SK-N-SH (cell line): ENCODE data around the gene DSCAML1. TPM values are rescaled to one million over a fixed set of nuclear protein-coding genes. Genes with fewer than 3 reads are reported as not detected.

ENCODE experiments used
- CTCF ChIA-PET: fragments of 300-600, 350-600 bp; formaldehyde crosslinking; extraction: SDS; loops from one replicate; lab custom pipeline; 2021; lab: Yijun Ruan, JAX
- POLR2A ChIA-PET: fragments of 350-600 bp; sonication (Branson Sonifier 250); formaldehyde crosslinking; extraction: SDS; loops from one replicate; lab custom pipeline; 2020; ENCODE audit warnings: antibody characterized with exemption, inconsistent platforms; lab: Yijun Ruan, JAX
- DNase-seq: peaks from one replicate; pipeline ENCODE4 v3.0.0; 2012
- H2AFZ ChIP-seq: fragments of 200-600 bp; sonication (generic); 2 replicates; pipeline ENCODE4 v1.8.1; 2016; ENCODE audit warnings: antibody characterized with exemption, mild to moderate bottlenecking, low read depth
- H3F3A ChIP-seq: fragments of 200-600 bp; sonication (generic); replicated peaks from 2 replicates; pipeline ENCODE3; 2016; ENCODE audit warnings: antibody characterized with exemption, mild to moderate bottlenecking; ENCODE audit not compliant: insufficient read depth
- H3K27ac ChIP-seq, 2 experiments: fragments of 200-500 bp in 1 of 2; fragments of 200-600 bp in 1 of 2; sonication (Bioruptor generic) in 1 of 2; sonication (generic), shearing (Covaris generic) in 1 of 2; 2 replicates each; pipeline versions ENCODE4 v1.5.1 to v1.6.1; 2014 to 2016; ENCODE audit warnings: low read depth in 2 of 2, inconsistent platforms in 1 of 2, low read length in 1 of 2, mild to moderate bottlenecking in 1 of 2, mixed read lengths in 1 of 2
- H3K27me3 ChIP-seq: fragments of 200-600 bp; sonication (generic), shearing (Covaris generic); 2 replicates; pipeline ENCODE4 v1.6.1; 2016; ENCODE audit warnings: mixed run types; ENCODE audit not compliant: insufficient read depth
- H3K36me3 ChIP-seq, 2 experiments: fragments of 200-500 bp in 1 of 2; fragments of 200-600 bp in 1 of 2; sonication (Bioruptor generic) in 1 of 2; sonication (generic) in 1 of 2; replicated peaks in 1 of 2; 2 replicates each; pipeline versions ENCODE3 to v1.5.1; 2014 to 2016; ENCODE audit warnings: low read length in 1 of 2, mild to moderate bottlenecking in 1 of 2; ENCODE audit not compliant: insufficient read depth in 2 of 2, control insufficient read depth in 1 of 2
- H3K4me1 ChIP-seq, 2 experiments: fragments of 200-500 bp in 1 of 2; fragments of 200-600 bp in 1 of 2; sonication (Bioruptor generic) in 1 of 2; sonication (generic), shearing (Covaris generic) in 1 of 2; 2 replicates each; pipeline versions ENCODE4 v1.5.1 to v1.6.1; 2014 to 2016; ENCODE audit warnings: low read depth in 1 of 2, low read length in 1 of 2, mixed run types in 1 of 2; ENCODE audit not compliant: insufficient read depth in 2 of 2, control insufficient read depth in 1 of 2
- H3K4me2 ChIP-seq: fragments of 200-600 bp; sonication (generic), shearing (Covaris generic); 2 replicates; pipeline ENCODE4 v1.6.1; 2017; ENCODE audit warnings: mixed run types
- H3K4me3 ChIP-seq, 2 experiments: fragments of 200-500 bp in 1 of 2; fragments of 200-600 bp in 1 of 2; sonication (Bioruptor generic) in 1 of 2; sonication (generic), shearing (Covaris generic) in 1 of 2; 2 replicates each; pipeline versions ENCODE4 v1.5.1 to v1.8.1; 2014 to 2016; ENCODE audit warnings: low read depth in 2 of 2, inconsistent platforms in 1 of 2, low read length in 1 of 2, mild to moderate bottlenecking in 1 of 2, mixed read lengths in 1 of 2, moderate library complexity in 1 of 2
- H3K79me2 ChIP-seq: fragments of 200-600 bp; sonication (generic); 2 replicates; pipeline ENCODE4 v1.8.1; 2017; ENCODE audit warnings: mild to moderate bottlenecking; ENCODE audit not compliant: insufficient read depth
- H3K9ac ChIP-seq: fragments of 200-600 bp; sonication (generic); 2 replicates; pipeline ENCODE4 v1.6.1; 2017; ENCODE audit warnings: mixed run types
- H3K9me2 ChIP-seq: fragments of 200-600 bp; sonication (generic); 2 replicates; pipeline ENCODE4 v1.6.1; 2017; ENCODE audit warnings: mixed run types
- H3K9me3 ChIP-seq: fragments of 200-600 bp; sonication (generic); 2 replicates; pipeline ENCODE4 v1.6.1; 2017; ENCODE audit warnings: mixed run types, mild to moderate bottlenecking, moderate library complexity
- H4K20me1 ChIP-seq: fragments of 200-600 bp; sonication (generic); 2 replicates; pipeline ENCODE4 v1.6.1; 2017; ENCODE audit warnings: mild to moderate bottlenecking, mixed run types; ENCODE audit not compliant: insufficient read depth
- CHD2 ChIP-seq: fragments of 150-350 bp; IDR thresholded peaks from 2 replicates; pipeline ENCODE4 v1.6.1; 2018; ENCODE audit warnings: low read length; ENCODE audit not compliant: partially characterized antibody
- EP300 ChIP-seq, 2 experiments: IDR thresholded peaks; 2 replicates each; pipeline versions ENCODE4 v1.4.0 to v1.6.1; 2012; ENCODE audit warnings: borderline replicate concordance in 1 of 2, low read depth in 1 of 2, low read length in 1 of 2
- FOSL2 ChIP-seq: IDR thresholded peaks from 2 replicates; pipeline ENCODE4 v1.4.0; 2012; ENCODE audit warnings: low read depth, mild to moderate bottlenecking, moderate library complexity, borderline replicate concordance
- FOXJ3 ChIP-seq: sonication (generic); formaldehyde crosslinking; IDR thresholded peaks from 2 replicates; pipeline ENCODE4 v1.5.1; 2020; ENCODE audit warnings: mild to moderate bottlenecking, missing genetic modification reagents
- GABPA ChIP-seq: IDR thresholded peaks from 2 replicates; pipeline ENCODE4 v1.4.0; 2012; ENCODE audit warnings: low read depth, mild to moderate bottlenecking
- RAD21 ChIP-seq: IDR thresholded peaks from 2 replicates; pipeline ENCODE4 v1.6.1; 2012; ENCODE audit warnings: mild to moderate bottlenecking, low read length
- RFX5 ChIP-seq: IDR thresholded peaks from 2 replicates; pipeline ENCODE4 v1.6.1; 2012; ENCODE audit warnings: mild to moderate bottlenecking, improper control_type of control experiment, low read length
- SIN3A ChIP-seq: IDR thresholded peaks from 2 replicates; pipeline ENCODE4 v1.6.1; 2012; ENCODE audit warnings: low read depth, mild to moderate bottlenecking, low read length, moderate library complexity, borderline replicate concordance
- TEAD4 ChIP-seq: IDR thresholded peaks from 2 replicates; pipeline ENCODE4 v1.4.0; 2012; ENCODE audit warnings: mild to moderate bottlenecking, borderline replicate concordance; ENCODE audit not compliant: insufficient read depth
- YY1 ChIP-seq: IDR thresholded peaks from 2 replicates; pipeline ENCODE4 v1.4.0; 2012; ENCODE audit warnings: low read depth, mild to moderate bottlenecking
- WGBS: methylation state at CpG from one replicate; pipeline ENCODE4 v1.1.6; 2017; ENCODE audit warnings: low lambda C conversion rate; 5-methylcytosine and 5-hydroxymethylcytosine counted together
- polyA plus RNA-seq, 3 experiments: library from polyadenylated mRNA; depleted of rRNA; stranded (reverse); fragments of >200 nt; gene quantifications; 2 replicates each; pipeline ENCODE4 v1.2.3, GENCODE V29; 2012
- TF ChIP-seq, protein P1 (sequence below): fragments of 150-350 bp; IDR thresholded peaks from 2 replicates; pipeline ENCODE4 v1.6.1; 2017; ENCODE audit warnings: antibody characterized with exemption, low read length, low read depth, borderline replicate concordance
- TF ChIP-seq, protein P2 (sequence below): IDR thresholded peaks from 2 replicates; pipeline ENCODE4; 2012
- TF ChIP-seq, protein P3 (sequence below): fragments of 150-350 bp; IDR thresholded peaks from 2 replicates; pipeline ENCODE4 v1.6.1; 2016; ENCODE audit warnings: mild to moderate bottlenecking, low read depth, low read length
- TF ChIP-seq, protein P4 (sequence below): IDR thresholded peaks from 2 replicates; pipeline ENCODE4 v1.6.1; 2012; ENCODE audit warnings: mild to moderate bottlenecking, low read depth, low read length, moderate library complexity
- TF ChIP-seq, protein P5 (sequence below): IDR thresholded peaks from 2 replicates; pipeline ENCODE4 v1.4.0; 2012; ENCODE audit warnings: low read depth
- TF ChIP-seq, protein P6 (sequence below): fragments of 200-600 bp; sonication (generic); IDR thresholded peaks from 2 replicates; pipeline ENCODE4 v1.6.1; 2017; ENCODE audit warnings: antibody characterized with exemption, mild to moderate bottlenecking, moderate library complexity

Gene DSCAML1
- polyA plus RNA-seq, 1 of the 3 experiments (the other 2 are of a cell fraction) = not detected

DNA sequence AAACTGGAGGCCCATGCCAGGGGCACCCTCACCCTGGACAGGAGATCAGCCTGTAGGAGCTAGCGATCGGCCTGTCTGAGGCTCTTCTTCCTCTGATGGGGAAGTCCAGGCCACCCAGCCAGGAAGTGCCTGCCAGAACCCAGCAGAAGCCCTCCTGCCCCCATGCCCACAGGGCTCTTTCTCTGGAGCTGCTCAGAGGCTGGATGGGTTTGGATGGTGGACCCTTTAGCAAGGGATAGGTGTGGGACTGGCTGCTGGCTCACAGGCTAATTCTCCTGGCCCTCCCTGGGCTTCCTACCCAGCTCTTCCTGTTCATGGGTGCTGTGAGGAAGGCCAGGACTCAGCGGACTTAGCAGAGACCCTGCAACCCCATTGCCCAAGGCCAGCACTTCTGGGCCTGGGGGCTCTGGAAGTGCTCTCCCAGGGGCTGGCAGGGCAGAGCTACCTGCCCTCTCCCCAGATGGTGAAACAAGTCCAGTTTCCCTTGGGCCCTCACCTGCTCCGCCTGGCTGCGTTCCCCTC is 19.9 kb upstream of the DSCAML1 start:
- H3K9ac ChIP-seq = no peak overlapping the region
- no peak overlapping the region; a peak in 1 of 4 replicates for H3K27ac ChIP-seq
- 91% methylated on average over 4 of the region's 5 CpGs for WGBS
- no peaks in the 10 kb centered on the region for H3K9me2 ChIP-seq
- no peak for DNase-seq
- no peak overlapping the region for H3K4me2 ChIP-seq
- no peaks in the 10 kb centered on the region for H3K36me3 ChIP-seq
- H3K4me1 ChIP-seq = peaks cover 8 to 28% of the 10 kb centered on the region in 2 experiments; a peak in 2 of 4 replicates
- H3F3A ChIP-seq = no peaks in the 10 kb centered on the region
- H3K9me3 ChIP-seq = no peaks in the 10 kb centered on the region
- TF ChIP-seq, protein P1, sequence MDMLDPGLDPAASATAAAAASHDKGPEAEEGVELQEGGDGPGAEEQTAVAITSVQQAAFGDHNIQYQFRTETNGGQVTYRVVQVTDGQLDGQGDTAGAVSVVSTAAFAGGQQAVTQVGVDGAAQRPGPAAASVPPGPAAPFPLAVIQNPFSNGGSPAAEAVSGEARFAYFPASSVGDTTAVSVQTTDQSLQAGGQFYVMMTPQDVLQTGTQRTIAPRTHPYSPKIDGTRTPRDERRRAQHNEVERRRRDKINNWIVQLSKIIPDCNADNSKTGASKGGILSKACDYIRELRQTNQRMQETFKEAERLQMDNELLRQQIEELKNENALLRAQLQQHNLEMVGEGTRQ = no peak
- no peak for TF ChIP-seq CHD2
- no peak for TF ChIP-seq FOSL2
- TF ChIP-seq, protein P2, sequence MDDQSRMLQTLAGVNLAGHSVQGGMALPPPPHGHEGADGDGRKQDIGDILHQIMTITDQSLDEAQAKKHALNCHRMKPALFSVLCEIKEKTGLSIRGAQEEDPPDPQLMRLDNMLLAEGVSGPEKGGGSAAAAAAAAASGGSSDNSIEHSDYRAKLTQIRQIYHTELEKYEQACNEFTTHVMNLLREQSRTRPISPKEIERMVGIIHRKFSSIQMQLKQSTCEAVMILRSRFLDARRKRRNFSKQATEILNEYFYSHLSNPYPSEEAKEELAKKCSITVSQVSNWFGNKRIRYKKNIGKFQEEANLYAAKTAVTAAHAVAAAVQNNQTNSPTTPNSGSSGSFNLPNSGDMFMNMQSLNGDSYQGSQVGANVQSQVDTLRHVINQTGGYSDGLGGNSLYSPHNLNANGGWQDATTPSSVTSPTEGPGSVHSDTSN = no peak
- TF ChIP-seq, protein P3, sequence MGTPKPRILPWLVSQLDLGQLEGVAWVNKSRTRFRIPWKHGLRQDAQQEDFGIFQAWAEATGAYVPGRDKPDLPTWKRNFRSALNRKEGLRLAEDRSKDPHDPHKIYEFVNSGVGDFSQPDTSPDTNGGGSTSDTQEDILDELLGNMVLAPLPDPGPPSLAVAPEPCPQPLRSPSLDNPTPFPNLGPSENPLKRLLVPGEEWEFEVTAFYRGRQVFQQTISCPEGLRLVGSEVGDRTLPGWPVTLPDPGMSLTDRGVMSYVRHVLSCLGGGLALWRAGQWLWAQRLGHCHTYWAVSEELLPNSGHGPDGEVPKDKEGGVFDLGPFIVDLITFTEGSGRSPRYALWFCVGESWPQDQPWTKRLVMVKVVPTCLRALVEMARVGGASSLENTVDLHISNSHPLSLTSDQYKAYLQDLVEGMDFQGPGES = no peak
- TF ChIP-seq, protein P4, sequence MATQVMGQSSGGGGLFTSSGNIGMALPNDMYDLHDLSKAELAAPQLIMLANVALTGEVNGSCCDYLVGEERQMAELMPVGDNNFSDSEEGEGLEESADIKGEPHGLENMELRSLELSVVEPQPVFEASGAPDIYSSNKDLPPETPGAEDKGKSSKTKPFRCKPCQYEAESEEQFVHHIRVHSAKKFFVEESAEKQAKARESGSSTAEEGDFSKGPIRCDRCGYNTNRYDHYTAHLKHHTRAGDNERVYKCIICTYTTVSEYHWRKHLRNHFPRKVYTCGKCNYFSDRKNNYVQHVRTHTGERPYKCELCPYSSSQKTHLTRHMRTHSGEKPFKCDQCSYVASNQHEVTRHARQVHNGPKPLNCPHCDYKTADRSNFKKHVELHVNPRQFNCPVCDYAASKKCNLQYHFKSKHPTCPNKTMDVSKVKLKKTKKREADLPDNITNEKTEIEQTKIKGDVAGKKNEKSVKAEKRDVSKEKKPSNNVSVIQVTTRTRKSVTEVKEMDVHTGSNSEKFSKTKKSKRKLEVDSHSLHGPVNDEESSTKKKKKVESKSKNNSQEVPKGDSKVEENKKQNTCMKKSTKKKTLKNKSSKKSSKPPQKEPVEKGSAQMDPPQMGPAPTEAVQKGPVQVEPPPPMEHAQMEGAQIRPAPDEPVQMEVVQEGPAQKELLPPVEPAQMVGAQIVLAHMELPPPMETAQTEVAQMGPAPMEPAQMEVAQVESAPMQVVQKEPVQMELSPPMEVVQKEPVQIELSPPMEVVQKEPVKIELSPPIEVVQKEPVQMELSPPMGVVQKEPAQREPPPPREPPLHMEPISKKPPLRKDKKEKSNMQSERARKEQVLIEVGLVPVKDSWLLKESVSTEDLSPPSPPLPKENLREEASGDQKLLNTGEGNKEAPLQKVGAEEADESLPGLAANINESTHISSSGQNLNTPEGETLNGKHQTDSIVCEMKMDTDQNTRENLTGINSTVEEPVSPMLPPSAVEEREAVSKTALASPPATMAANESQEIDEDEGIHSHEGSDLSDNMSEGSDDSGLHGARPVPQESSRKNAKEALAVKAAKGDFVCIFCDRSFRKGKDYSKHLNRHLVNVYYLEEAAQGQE = no peak
- TF ChIP-seq TEAD4 = no peak
- TF ChIP-seq, protein P5, sequence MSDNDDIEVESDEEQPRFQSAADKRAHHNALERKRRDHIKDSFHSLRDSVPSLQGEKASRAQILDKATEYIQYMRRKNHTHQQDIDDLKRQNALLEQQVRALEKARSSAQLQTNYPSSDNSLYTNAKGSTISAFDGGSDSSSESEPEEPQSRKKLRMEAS = no peak
- no peak for TF ChIP-seq RFX5
- no peak for TF ChIP-seq FOXJ3 (CRISPR knock-in tag)
- TF ChIP-seq, protein P6, sequence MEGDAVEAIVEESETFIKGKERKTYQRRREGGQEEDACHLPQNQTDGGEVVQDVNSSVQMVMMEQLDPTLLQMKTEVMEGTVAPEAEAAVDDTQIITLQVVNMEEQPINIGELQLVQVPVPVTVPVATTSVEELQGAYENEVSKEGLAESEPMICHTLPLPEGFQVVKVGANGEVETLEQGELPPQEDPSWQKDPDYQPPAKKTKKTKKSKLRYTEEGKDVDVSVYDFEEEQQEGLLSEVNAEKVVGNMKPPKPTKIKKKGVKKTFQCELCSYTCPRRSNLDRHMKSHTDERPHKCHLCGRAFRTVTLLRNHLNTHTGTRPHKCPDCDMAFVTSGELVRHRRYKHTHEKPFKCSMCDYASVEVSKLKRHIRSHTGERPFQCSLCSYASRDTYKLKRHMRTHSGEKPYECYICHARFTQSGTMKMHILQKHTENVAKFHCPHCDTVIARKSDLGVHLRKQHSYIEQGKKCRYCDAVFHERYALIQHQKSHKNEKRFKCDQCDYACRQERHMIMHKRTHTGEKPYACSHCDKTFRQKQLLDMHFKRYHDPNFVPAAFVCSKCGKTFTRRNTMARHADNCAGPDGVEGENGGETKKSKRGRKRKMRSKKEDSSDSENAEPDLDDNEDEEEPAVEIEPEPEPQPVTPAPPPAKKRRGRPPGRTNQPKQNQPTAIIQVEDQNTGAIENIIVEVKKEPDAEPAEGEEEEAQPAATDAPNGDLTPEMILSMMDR = no peak
- TF ChIP-seq GABPA = no peak
- TF ChIP-seq YY1 = no peak
- no peak for TF ChIP-seq EP300 (IDR thresholded peaks at IDR 0.05; ENCODE audit: borderline replicate concordance in 1 of 2, low read depth in 1 of 2, low read length in 1 of 2)
- no peak for TF ChIP-seq RAD21
- TF ChIP-seq SIN3A = no peak
- TF ChIP-seq, all 33 proteins: peak for 0
- ChIA-PET POLR2A (interaction anchor here (1.9 kb wide), 1 partner anchor 390 kb away, joined by 9 read pairs; no protein-coding TSS in a partner anchor), CTCF (interaction anchor here (0.7 to 25.9 kb wide), 43 partner anchors 10 to 423 kb away, joined by 3 to 481 read pairs (median 5); partner anchors contain the start of gene FXYD6)
- no peaks in the 10 kb centered on the region for H4K20me1 ChIP-seq
- no peak overlapping the region for H3K4me3 ChIP-seq
- H2AFZ ChIP-seq = peak overlapping the region; percentile 72; the same call in 1 of the 2 replicates
- H3K79me2 ChIP-seq = no peaks in the 10 kb centered on the region
- no peaks in the 10 kb centered on the region for H3K27me3 ChIP-seq
